PC-3 (cell line): ENCODE measurements around the gene BRF1. TPM values are rescaled to one million over a fixed set of nuclear protein-coding genes. Genes with fewer than 3 reads are reported as not detected.
A peak's percentile ranks its signal among the peaks of the same experiment; 100 is the strongest.

ENCODE experiments used
- ATAC-seq: fragments of 200-7000 bp; cut with Tn5 transposase; 2 replicates; pipeline ENCODE4 v1.9.1; 2020; ENCODE audit warnings: mild to moderate bottlenecking, moderate library complexity
- BruUV-seq: library from RNA; stranded (reverse); fragments of 400-500 nt; replicated peaks from 2 replicates; lab custom pipeline; 2021; lab: Mats Ljungman, UMichigan
- CTCF ChIA-PET: fragments of 300-600 bp; sonication (Branson Sonifier 250); formaldehyde crosslinking; loops from one replicate; lab custom pipeline; 2022; ENCODE audit warnings: antibody characterized with exemption; lab: Charles Lee
- POLR2A ChIA-PET: fragments of 300-600 bp; sonication (Branson Sonifier 250); formaldehyde crosslinking; loops from one replicate; lab custom pipeline; 2022; ENCODE audit warnings: antibody characterized with exemption; ENCODE audit not compliant: unreplicated experiment; lab: Charles Lee
- DNase-seq: peaks from one replicate; pipeline ENCODE4 v3.0.0-alpha.2; 2015
- H2AFZ ChIP-seq: fragments of 300-600 bp; sonication (generic); 2 replicates; pipeline ENCODE4 v1.6.0; 2016; ENCODE audit warnings: antibody characterized with exemption, low read length
- H3F3A ChIP-seq: fragments of 300-600 bp; sonication (generic); one replicate; pipeline ENCODE4 v1.6.0; 2017; ENCODE audit warnings: antibody characterized with exemption, low read length, control low read depth, mild to moderate bottlenecking; ENCODE audit not compliant: unreplicated experiment
- H3K27ac ChIP-seq: fragments of 300-600 bp; sonication (generic); 2 replicates; pipeline ENCODE4 v1.5.1; 2016; ENCODE audit warnings: mild to moderate bottlenecking, low read length
- H3K27me3 ChIP-seq: fragments of 300-600 bp; sonication (generic); 2 replicates; pipeline ENCODE4 v1.6.1; 2016; ENCODE audit warnings: low read length, mixed read lengths
- H3K36me3 ChIP-seq: fragments of 300-600 bp; sonication (generic); 2 replicates; pipeline ENCODE4 v1.6.1; 2016; ENCODE audit warnings: low read depth, mixed run types, low read length, mixed read lengths
- H3K4me1 ChIP-seq: fragments of 300-600 bp; sonication (generic); 2 replicates; pipeline ENCODE4 v1.5.1; 2016; ENCODE audit warnings: low read length; ENCODE audit not compliant: insufficient read depth
- H3K4me2 ChIP-seq: fragments of 300-600 bp; sonication (generic); 2 replicates; pipeline ENCODE4 v1.6.0; 2016; ENCODE audit warnings: low read length
- H3K4me3 ChIP-seq: fragments of 300-600 bp; sonication (generic); 2 replicates; pipeline ENCODE4 v1.5.1; 2016; ENCODE audit warnings: mild to moderate bottlenecking, low read length, mixed read lengths
- H3K79me2 ChIP-seq: fragments of 300-600 bp; sonication (generic); 2 replicates; pipeline ENCODE4 v1.6.1; 2017; ENCODE audit warnings: low read length, mixed read lengths
- H3K9ac ChIP-seq: fragments of 300-600 bp; sonication (generic); 2 replicates; pipeline ENCODE4 v1.6.0; 2016; ENCODE audit warnings: mild to moderate bottlenecking, low read length
- H3K9me2 ChIP-seq: fragments of 300-600 bp; sonication (generic); replicated peaks from 2 replicates; pipeline ENCODE4 v1.6.1; 2016; ENCODE audit warnings: mixed run types, low read length, mixed read lengths
- H3K9me3 ChIP-seq: fragments of 300-600 bp; sonication (generic); 2 replicates; pipeline ENCODE4 v1.6.1; 2016; ENCODE audit warnings: low read length, mixed read lengths
- H4K20me1 ChIP-seq: fragments of 300-600 bp; sonication (generic); 2 replicates; pipeline ENCODE4 v1.6.1; 2016; ENCODE audit warnings: low read length, mixed read lengths
- EZH2 ChIP-seq: fragments of 300-600 bp; sonication (generic); IDR thresholded peaks from one replicate; pipeline ENCODE4 v1.6.1; 2017; ENCODE audit warnings: antibody characterized with exemption, mild to moderate bottlenecking, low read length; ENCODE audit not compliant: unreplicated experiment
- EZH2phosphoT487 ChIP-seq: fragments of 300-600 bp; sonication (generic); IDR thresholded peaks from 2 replicates; pipeline ENCODE4 v1.6.1; 2018; ENCODE audit warnings: mild to moderate bottlenecking, antibody characterized with exemption, low read length, borderline replicate concordance
- intact Hi-C: fragments of 100-400 bp; cut with micrococcal nuclease; formaldehyde crosslinking; loops from 2 replicates; pipeline ENCODE4 v1.9.0; 2023
- total RNA-seq: library from RNA; depleted of rRNA; stranded (reverse); fragments of >200 nt; gene quantifications from 2 replicates; pipeline ENCODE4 v1.2.3, GENCODE V29; 2014
- TF ChIP-seq, protein P1 (sequence below): fragments of 300-600 bp; sonication (generic); conservative IDR thresholded peaks from 2 replicates; pipeline ENCODE4 v1.5.1; 2017; ENCODE audit warnings: antibody characterized with exemption, low read depth, mild to moderate bottlenecking, low read length

Gene BRF1
- total RNA-seq, 1 experiment from 2014 or later, result 55.8 TPM

DNA sequence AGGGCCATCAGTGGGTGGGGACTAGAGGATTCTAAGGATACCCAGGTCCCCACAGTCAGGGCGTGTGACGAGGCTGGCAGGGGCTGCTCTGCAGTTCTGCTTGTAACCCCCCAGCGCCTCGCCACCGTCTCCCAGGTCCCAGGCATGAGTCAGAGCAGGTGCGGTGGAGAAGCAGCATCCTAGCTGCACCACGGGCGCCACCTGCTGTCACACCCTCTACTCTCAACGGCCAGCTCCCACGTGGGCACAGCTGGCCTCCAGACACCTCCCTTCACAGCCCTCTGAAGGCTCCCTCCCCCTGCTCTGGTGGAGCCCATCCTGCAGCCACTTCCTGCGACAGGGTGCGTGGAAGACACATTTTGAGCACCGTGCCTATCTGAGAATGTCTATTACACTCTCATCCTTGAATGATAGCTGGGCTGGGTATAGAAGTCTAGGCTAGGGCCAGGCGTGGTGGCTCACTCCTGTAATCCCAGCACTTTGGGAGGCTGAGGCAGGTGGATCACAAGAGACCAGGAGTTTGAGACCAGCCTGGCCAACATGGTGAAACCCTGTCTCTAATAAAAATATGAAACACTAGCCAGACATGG is 112.8 kb downstream of the BRF1 start:
- DNase-seq (peak; percentile 65), ATAC-seq (peak; percentile 70)
- Histone ChIP-seq H3K36me3 (no peaks in the 10 kb centered on the region), H3K4me3 (no peak overlapping the region), H3K4me1 (no peaks in the 10 kb centered on the region), H3K9me2 (no peaks in the 10 kb centered on the region), H3K27me3 (no peaks in the 10 kb centered on the region), H2AFZ (no peak overlapping the region), H3K27ac (no peak overlapping the region), H3F3A (no peaks in the 10 kb centered on the region), H4K20me1 (no peaks in the 10 kb centered on the region), H3K9me3 (no peaks in the 10 kb centered on the region), H3K4me2 (no peak overlapping the region), H3K9ac (no peak overlapping the region), H3K79me2 (no peaks in the 10 kb centered on the region)
- BruUV-seq, result no TSS peak
- TF ChIP-seq, protein P1, sequence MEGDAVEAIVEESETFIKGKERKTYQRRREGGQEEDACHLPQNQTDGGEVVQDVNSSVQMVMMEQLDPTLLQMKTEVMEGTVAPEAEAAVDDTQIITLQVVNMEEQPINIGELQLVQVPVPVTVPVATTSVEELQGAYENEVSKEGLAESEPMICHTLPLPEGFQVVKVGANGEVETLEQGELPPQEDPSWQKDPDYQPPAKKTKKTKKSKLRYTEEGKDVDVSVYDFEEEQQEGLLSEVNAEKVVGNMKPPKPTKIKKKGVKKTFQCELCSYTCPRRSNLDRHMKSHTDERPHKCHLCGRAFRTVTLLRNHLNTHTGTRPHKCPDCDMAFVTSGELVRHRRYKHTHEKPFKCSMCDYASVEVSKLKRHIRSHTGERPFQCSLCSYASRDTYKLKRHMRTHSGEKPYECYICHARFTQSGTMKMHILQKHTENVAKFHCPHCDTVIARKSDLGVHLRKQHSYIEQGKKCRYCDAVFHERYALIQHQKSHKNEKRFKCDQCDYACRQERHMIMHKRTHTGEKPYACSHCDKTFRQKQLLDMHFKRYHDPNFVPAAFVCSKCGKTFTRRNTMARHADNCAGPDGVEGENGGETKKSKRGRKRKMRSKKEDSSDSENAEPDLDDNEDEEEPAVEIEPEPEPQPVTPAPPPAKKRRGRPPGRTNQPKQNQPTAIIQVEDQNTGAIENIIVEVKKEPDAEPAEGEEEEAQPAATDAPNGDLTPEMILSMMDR, result peak; percentile 60
- no peak for TF ChIP-seq EZH2
- POLR2A ChIA-PET, result no interaction called here
- CTCF ChIA-PET, result interaction anchor here (0.6 to 1.2 kb wide), 2 partner anchors 80 to 98 kb away, joined by 3 to 10 read pairs; no protein-coding TSS in a partner anchor
- intact Hi-C loops, result loop anchor here (2.0 kb wide), 1 partner anchor 99 kb away; no protein-coding TSS in a partner anchor

DNA sequence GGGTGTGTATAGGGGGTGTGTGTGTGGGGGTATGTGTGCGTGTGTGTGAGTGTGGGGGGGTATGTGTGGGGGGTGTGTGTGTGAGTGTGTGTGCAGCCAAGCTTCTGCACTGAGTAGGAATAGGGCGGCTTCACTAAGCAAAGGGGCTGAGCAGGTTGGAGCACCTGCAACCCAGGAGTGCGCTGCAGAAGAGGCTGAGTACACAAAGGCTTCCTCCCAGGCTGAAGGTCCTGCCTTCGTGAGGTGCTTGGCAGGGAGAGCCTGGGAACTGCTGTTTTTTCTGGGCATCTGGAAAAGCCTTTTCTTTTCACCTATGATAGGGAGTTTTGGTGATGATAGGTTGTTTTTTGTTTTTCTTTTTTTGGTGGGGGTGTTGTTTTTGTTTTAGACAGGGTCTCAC is 113.7 kb downstream of the BRF1 start:
- BruUV-seq, result no TSS peak
- Histone ChIP-seq H4K20me1 (no peaks in the 10 kb centered on the region), H3K27me3 (no peaks in the 10 kb centered on the region), H3K79me2 (no peaks in the 10 kb centered on the region), H3K4me3 (no peak overlapping the region), H3K27ac (no peak overlapping the region), H3K9me3 (no peaks in the 10 kb centered on the region), H3K4me2 (no peak overlapping the region), H2AFZ (no peak overlapping the region), H3K36me3 (no peaks in the 10 kb centered on the region), H3K4me1 (no peaks in the 10 kb centered on the region), H3F3A (no peaks in the 10 kb centered on the region), H3K9me2 (no peaks in the 10 kb centered on the region), H3K9ac (no peak overlapping the region)
- CTCF ChIA-PET, result no interaction called here
- ATAC-seq (no peak; the same call in 1 of the 2 replicates), DNase-seq (peak; percentile 30)
- intact Hi-C loops, result no loop called here
- no peak for TF ChIP-seq EZH2
- no peak for TF ChIP-seq EZH2phosphoT487
- TF ChIP-seq, protein P1, result no peak
- POLR2A ChIA-PET, result no interaction called here

DNA sequence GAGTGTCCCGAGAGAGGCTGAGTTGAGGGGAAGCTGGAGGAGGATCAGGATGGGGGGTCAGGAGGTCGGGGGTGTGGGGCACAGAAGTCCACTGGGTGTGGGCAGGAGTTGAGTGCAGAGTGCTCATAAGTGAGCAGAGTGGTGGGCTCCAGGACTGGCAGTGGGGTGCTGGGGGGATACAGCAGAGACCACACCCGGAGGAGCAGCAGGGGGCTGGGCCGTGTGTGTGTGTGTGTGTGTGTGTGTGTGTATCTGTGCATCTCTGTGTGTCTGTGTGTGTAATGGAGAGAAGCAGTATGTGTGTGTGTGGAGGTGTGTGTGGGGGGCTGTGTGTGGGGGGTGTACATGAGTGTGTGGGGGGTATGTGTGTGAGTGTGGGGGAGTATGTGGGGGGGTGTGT is 114.8 kb downstream of the BRF1 start:
- H3K9ac ChIP-seq, result no peak overlapping the region
- no peak for ATAC-seq
- no peak overlapping the region for H3K4me3 ChIP-seq
- CTCF ChIA-PET, result no interaction called here
- H3K36me3 ChIP-seq, result no peaks in the 10 kb centered on the region
- POLR2A ChIA-PET, result no interaction called here
- H3K27me3 ChIP-seq, result no peaks in the 10 kb centered on the region
- no peaks in the 10 kb centered on the region for H3K79me2 ChIP-seq
- H3K4me2 ChIP-seq, result no peak overlapping the region
- no peaks in the 10 kb centered on the region for H3F3A ChIP-seq
- no peaks in the 10 kb centered on the region for H3K4me1 ChIP-seq
- intact Hi-C loops, result no loop called here
- no peaks in the 10 kb centered on the region for H3K9me2 ChIP-seq
- BruUV-seq, result no TSS peak
- DNase-seq, result no peak
- no peak overlapping the region for H3K27ac ChIP-seq
- H2AFZ ChIP-seq, result no peak overlapping the region
- TF ChIP-seq EZH2phosphoT487 (no peak), EZH2 (no peak)
- TF ChIP-seq, protein P1, result no peak
- no peaks in the 10 kb centered on the region for H4K20me1 ChIP-seq
- H3K9me3 ChIP-seq, result no peaks in the 10 kb centered on the region
